NCI-H2171 (cell line): ENCODE results near the gene DSG4.

ENCODE experiments used
- DNase-seq: peaks from one replicate; lab custom pipeline; 2025; lab: John Stamatoyannopoulos, UW

The DSG4 gene

DNA sequence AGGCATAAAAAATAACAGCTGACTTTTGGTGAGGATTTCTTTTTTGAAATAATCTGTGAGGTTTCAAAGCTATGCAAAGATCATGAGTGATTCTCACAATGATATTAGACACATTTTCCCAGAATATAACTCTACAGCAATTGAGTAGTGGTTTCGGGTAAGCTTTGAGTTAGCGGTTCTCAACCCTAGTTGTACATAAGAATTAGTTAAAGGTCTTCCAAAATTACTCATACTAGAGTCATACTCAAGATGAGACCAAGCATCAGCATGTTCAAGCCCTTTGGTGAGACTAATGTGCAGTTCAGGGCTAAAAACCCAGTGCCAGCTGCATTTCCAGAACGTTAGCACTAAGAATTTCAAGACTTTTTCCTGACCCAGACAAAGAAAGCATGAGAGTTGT is 31.1 kb downstream of the DSG4 start:
- DNase-seq, result no peak

DNA sequence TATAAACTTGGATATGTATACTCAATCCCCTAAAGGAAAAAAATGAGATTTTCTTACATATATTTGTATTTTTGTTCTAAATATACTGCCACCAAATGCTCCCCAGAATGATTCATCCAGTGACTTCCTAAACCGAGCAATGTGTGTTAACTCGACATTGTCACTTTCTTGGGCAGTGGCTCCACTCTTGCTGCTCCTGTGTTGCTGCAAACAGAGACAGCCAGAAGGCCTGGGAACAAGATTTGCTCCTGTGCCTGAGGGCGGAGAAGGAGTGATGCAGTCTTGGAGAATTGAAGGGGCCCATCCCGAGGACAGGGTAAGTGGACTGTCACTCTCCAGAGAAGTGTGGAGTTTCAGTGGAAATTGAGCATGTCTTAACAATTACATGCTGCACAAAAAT is 32.7 kb downstream of the DSG4 start:
- no peak for DNase-seq

DNA sequence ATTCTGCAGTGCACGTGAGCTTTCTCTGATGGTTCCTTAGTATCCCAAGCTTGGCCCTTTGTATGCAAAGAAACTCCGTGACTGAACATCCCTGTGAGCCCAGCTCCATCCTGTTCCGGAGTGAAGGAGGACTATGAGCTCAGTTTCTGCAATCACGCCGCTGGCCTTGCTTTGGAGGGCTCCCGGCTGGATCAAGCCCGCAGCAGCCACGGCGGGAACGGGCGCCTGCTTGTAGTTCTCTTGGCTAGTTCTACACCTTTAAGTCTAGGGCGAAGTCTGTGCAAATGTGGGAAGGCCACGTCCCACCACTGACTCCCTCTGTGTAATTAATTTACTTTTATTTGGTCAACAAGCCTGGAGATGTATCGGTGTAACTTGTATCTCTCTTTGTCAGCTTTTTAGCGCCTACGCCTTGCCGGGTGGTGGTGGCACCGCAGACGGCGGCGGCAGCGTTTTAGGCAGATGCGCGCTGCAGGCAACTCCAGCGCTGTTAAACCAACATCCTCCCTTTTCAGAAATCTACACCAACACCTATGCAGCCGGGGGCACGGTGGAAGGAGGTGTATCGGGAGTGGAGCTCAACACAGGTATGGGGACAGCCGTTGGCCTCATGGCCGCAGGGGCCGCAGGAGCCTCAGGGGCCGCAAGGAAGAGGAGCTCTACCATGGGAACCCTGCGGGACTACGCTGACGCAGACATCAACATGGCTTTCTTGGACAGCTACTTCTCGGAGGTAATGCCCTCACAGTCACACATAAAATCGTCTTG is 34.3 kb downstream of the DSG4 start:
- no peak for DNase-seq

DNA sequence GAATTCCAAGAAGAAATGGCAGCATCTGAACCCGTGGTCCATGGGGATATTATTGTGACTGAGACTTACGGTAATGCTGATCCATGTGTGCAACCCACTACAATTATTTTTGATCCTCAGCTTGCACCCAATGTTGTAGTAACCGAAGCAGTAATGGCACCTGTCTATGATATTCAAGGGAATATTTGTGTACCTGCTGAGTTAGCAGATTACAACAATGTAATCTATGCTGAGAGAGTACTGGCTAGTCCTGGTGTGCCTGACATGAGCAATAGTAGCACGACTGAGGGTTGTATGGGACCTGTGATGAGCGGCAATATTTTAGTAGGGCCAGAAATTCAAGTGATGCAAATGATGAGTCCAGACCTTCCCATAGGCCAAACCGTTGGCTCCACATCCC is 36.6 kb downstream of the DSG4 start:
- no peak for DNase-seq

DNA sequence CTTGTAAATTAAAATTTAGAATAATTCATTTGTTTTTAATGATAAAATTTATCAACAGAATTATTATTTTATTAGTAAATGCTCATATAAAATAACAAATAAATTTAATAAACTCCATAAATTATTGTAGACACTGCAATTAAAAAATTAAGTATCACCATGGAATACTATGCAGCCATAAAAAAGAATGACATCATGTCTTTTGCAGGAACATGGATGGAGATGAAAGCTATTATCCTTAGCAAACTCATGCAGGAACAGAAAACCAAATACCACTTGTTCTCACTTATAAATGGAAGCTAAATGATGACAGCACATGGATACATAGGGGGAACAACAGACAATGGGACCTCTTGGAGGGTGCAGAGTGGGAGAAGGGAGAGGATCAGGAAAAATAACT is 41.3 kb downstream of the DSG4 start:
- no peak for DNase-seq

DNA sequence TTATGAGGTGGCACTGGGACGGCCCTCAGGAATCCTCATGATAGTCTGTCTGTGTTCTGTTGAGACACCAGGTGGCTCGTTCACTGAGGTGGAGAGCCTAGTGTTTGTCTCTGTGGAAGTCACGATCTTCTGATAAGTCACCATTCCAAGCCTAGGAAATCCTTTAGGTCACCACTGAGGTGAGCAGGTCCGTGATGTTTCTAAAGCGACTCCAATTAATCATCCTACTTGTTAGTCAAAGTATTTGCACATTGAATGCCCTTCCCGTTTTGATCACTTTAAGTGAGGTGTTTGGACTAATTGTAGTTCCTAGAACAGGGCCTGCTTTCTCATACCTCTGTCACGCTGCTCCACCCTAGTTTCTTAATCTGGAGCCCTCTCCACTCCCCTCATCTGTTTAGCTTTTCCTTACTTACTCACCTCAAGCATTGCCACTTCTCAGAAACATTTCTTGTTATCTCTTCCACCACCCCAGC is 42.9 kb downstream of the DSG4 start:
- DNase-seq, result no peak

DNA sequence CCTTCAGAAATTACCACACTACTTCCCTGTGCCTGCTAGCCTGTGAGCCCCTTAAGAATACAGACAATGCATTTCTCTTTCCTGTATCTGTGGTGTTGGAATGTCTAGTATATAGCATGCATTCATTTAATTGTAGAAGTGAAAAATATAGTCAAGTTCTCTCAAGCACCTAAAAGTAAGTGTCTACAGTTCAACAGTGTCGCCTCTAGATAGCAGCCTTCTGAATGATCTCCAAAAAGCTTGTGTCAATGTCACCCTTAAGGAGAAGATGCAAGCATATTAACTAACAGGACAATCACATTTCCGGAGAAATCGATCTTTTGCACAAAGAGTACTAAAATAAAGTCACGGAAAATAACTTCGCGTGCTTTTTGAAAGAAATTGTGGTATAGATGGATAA is 43.5 kb downstream of the DSG4 start:
- no peak for DNase-seq

DNA sequence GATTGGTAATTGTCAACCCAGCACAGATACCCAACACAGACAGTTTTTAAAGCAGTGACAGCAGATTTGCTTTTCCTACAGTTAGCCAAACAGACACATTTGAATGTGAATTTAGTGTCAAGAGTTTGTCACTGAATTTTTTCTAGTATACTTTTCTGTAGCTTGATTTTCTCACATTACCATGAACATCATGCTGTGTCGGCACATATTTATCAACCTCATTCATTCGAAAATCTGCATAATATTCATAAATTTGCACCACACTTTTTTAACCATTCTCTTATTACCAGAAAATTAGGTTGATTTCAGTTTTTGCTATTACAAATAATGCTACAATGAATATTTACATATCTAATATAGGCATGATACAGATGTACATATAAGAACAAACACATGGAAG is 43.9 kb downstream of the DSG4 start:
- no peak for DNase-seq

DNA sequence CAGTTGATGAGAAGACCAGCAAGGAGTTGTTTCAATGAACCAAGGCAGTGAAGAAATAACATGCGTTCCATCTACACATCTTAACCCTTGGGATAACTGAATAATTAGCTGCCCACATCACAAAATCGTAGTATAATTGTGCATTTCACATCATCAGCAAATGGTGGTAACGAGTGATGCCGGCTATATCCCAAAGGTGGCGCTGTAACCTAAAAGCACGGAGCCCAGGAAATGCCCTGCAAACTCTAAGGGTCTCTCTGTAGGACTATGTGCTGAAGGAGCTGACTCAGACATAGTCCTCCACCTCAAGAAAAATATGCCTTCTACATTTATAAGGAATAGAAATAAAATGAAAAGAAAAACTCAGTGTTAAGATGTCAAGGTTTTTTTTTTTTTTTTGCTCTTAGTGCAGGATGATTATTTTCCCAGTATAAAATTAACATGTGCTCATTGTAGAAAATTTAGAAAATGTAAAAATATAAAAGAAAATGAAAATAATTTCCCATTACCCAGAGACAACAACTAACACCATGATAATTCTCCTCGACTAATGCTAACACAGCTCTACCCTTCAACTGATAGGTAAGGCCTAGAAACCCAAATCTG is 47.9 kb downstream of the DSG4 start:
- DNase-seq, result no peak

DNA sequence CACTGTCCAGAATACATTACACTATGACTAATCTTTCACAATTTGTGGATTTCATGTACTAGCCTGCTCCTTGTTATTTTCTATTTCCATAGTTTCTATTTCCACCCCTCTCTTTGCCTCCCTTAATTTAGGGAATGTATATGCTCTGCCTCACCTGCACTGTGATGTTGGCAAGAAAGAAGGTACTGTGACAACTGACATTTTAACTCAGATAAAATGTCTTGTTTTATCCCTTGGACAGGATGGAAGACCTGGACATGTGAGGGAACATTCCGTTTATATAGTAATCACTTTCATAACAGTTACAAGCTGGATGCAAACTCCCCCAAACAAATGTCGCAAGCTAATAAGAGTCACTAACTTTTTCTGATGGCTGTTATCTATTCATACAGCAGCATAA is 49.4 kb downstream of the DSG4 start:
- DNase-seq, result no peak

DNA sequence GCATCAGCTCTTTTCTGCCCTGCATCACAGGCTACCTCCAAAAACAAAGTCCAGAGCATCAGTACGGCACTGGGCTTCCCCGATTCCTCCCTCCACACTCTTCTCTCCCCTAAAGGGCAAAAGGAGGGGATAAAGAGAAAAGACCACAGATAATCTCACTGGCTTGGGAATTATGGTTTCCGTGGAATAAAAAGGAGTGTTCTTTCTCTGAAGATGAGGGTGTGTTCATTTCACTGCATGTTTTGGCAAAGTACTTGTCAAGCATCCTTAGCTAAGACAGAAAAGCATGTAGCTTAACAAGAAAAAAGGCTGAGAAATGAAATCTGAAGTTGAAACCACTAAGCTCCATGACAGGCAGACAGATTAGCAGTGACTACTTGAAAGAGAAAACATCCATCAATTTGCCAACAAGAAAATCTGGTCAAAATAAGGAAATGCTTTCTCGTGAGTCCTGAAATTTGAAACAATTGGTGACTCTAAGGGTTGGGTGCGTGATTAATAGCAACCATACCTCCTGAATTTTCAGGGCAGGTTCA is 50.4 kb downstream of the DSG4 start:
- DNase-seq, result no peak

DNA sequence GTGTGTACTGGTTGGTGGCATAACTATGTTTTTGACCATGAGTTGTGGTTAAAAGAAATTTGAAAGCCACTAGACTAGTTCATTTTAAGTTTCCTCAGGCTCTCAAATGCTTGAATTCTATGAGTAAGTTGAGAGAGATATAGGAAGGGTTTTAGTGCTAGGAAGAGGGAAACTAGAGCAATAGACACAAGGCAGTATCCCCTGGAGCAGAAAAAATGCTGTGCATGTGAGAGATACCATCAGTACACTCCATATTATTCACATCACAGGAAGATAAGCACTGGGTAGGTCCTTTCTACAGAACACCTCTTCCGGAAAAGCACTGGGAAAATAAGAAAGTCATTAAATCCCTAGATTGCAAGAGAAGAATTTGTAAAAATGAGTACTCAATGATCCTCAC is 51.6 kb downstream of the DSG4 start:
- DNase-seq, result no peak

DNA sequence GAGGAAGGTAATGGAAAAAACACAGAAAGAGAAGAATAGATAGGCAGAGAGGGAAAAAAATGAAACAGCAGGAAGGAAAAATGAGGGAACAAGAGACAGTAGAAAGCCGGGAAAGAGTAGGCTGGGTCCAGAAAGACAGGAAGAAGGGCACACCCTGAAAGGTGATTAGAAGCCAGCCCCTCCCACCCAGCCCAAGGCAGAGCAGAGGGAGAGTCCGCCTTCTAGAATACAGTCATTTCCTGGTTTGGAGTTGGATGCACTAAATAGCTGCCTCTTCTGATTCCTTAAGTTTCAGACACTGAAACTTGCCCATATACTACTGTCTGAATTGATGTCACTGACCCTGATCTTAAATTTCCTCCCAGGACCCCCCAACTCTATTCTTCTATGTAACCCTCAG is 53.0 kb downstream of the DSG4 start:
- DNase-seq, result no peak

DNA sequence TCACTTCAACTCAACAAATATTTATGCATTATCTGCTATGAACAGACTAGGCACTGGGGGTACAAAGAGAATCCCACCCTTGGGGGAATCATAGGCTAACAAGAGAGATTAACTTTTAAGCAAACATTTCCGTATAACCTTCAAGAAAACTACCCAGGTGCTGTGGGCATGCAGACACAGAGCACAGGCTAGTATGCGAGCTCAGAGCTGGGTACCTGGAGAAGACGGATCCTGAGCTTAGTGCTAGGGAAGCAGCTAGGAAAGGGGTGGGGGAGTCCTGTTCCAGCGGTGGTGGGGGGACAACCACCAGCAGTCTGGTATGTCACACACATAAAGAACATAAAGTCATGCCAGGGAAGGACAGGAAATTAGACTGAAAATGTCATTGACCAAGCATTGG is 53.5 kb downstream of the DSG4 start:
- no peak for DNase-seq

DNA sequence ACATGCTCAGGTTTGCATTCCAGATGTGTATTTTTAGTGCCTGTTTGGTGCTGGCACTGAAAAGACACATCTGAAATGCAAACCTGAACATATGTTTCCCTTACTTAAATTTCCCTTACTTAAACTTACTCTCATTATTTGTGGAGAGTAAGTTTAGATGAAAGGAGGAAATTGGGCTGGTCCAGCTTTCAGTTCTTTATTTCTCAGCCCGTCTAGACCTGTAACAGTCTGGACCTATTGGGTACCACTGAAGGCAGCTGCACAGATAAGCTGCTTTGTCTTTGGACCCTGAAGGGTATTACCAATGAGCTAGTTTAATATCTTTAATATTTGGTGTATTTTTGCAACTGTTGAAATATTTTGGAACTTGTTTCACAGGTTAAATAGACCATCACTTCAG is 54.0 kb downstream of the DSG4 start:
- DNase-seq, result no peak

DNA sequence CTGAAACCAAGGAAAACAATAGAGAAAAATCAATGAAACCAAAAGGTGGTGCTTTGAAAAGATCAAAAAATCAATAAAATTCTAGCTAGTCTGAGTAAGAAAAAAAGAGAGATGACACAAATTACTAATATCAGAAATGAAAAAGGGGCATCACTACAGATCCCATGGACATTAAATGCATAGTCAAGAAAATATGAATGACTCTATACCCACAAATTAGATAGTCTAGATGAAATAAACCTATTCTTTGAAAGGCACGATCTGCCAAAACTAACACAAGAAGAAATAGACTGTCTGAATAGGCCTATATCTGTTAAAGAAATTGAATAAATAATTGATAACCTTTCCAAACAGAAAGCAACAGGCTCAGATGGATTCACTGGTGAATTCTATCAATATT is 55.7 kb downstream of the DSG4 start:
- DNase-seq, result no peak

DNA sequence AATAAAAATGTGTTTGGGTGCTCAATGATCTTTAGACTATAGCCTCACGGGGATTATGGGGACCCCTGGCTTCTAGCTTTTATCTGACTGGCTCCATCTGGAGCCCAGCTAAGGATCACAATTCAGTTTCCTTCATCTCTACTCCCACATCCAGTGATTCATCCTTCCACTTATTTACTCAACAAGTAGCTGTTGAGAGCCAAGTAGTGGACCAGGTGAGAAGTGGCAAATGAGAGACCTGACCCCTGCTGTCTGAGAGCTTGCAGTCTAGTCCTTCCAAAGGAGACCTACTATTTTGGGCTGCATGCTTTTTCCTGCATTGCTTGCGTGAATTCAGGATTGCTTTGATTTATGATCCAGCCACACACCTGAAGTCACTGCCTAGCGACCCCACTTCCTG is 60.2 kb downstream of the DSG4 start:
- no peak for DNase-seq

DNA sequence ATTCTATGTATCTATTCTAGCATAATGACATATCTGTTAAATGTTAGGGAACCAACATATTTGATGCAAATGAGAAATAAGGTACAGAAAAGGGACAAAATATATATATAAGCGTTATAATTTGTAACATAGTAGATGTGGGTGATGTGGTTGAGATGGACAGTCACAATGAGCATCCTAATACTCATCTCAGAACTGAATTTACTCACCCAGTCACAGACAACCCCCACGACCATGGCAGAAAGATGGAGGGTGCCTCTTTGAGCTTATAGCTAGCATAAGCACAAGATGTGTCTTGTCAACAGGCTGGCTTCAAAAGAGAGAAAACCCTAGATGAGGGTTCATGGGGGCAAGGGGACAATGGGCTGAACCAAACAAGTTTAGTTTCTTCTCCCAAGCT is 61.8 kb downstream of the DSG4 start:
- DNase-seq, result no peak

DNA sequence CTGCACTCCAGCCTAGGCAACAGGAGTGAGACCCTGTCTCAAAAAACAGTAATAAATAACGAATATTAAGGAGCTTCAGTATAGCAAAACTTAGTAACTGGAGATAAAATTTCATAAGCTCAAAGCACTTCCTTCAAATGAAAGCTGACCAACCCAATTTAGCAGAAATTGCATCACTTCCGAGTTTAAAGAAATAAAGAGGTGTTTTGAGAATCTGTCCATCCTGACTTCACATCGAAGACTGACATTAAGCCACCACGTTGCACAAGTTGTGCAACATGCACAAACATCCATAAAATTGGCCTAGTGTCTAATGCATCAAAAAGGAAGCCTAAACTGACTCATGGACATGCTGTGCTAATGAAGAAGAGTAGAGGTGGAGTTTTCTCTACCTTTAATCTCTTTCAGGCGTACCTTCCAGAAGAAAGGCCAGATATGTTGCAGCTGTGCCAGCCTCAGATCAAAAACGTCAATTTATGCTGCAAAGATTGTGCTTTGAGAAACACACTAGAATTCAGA is 63.3 kb downstream of the DSG4 start:
- DNase-seq, result no peak

DNA sequence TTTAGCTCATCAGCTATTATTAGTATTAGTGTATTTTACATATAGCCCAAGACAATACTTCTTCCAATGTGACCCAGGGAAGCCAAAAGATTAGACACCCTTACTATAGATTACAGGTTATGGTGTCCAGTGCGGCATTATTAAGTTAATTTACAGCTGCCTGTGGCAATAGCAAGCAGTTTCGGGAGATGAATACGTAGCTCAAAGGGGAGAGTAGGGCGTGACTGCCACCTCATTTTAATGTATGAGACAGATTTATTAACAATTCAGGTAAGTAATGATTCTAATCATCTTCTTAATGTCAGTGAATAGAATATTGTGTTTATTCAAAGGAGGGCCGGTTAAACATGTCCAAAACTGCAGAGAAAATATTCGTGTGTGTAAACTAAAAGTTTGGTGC is 64.2 kb downstream of the DSG4 start:
- DNase-seq, result no peak

DNA sequence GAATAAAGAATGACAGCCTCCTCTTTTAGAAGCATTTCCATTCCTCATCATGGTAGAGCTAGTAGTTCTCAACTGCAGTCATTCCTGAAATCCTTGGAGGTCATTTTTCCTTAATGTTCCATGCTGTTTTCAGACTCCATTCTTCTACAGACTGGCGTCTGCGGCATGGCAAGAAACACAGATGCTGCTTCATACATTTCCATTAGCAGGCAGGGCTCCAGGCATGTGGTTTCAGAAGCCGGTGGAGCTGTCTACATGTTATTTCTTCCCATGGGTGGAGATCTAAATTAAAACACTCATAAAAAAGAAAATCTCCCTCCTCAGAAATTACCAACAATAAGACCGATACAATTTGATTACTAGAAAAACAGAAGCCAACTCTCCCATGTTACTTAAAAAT is 64.9 kb downstream of the DSG4 start:
- no peak for DNase-seq

DNA sequence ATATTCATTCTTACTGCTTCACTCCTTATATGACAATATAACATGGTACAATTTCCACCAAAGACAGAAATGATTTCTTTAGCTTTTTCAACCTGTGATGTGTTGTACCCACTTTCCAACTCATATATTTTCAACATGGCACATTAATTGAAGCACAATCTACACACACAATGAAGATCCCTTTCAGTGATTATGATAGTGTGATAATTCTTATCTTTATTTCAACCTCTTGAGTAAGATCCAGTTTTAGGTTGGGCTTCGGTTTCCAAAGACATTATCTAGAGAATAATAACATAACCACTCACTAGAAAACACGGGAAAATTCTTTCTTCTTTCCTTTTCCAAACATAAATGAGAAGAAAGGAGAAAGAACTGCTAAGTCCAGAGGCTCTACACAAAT is 67.6 kb downstream of the DSG4 start:
- no peak for DNase-seq

DNA sequence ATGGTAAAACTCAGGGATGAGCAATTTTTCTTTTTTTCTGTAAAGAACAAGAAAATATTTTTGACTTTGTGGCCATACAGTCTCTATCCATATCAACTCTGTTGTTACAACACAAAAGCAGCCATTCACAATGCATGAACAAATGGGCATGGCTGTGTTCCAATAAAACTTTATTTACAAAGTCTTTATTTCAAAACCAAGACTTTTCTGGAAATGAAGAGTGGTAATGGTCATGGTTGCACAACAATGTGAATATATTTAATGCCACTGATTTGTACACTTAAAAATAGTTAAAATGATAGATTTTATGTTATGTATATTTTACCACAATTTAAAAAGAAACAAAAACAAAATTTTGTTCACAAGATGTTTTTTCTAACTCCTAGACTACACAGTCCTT is 69.3 kb downstream of the DSG4 start:
- no peak for DNase-seq

DNA sequence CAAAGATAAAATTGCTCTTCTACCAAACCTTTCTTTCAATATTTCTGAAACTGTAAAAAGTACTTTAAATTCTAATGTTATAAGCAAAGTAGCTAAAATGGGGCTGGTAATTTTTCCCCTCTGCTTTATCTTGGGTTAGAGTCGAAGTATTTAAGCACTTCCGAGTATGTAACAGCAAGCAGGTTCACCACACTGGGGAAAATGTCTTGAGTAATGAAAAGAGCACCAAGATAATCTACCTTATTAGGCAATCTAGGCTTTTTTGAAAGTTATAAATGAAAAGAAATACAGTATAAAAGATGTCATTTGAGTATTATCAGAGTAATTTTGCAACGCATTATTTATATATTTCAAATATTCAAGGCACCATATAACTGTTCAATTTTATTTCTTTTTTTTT is 70.3 kb downstream of the DSG4 start:
- DNase-seq, result no peak
